ENCODE results near the gene SIDT1. TPM values are rescaled to one million over a fixed set of nuclear protein-coding genes. Genes with fewer than 3 reads are reported as not detected.

The SIDT1 gene
- total RNA-seq = not detected in 2 replicates

GRCh38 chr3:113531826-113532697 lies at the start of gene SIDT1:
TSS of gene SIDT1 (plus strand) at chr3:113532555. CDS start at chr3:113533022, 467 bp downstream.

Small RNA genes within 50 kb of the gene (small RNA-seq; reads per million reads assigned to genes)
- not detected for gene MIR4446
- not detected for gene RN7SL767P

Other genes with a start within 250 kb of the SIDT1 start
- gene CFAP44, start 91.1 kb upstream of the SIDT1 start, total RNA-seq = 5.9 and 8.9 TPM in 2 replicates
- 18.6 and 23.5 TPM in 2 replicates for gene SPICE1, start 17.4 kb upstream of the SIDT1 start, total RNA-seq
- gene USF3, start 164.1 kb downstream of the SIDT1 start, total RNA-seq = 13.7 and 14.1 TPM in 2 replicates
- 218 and 227 TPM in 2 replicates for gene NAA50, start 213.7 kb downstream of the SIDT1 start, total RNA-seq
- 139 and 149 TPM in 2 replicates for gene ATP6V1A, start 214.5 kb downstream of the SIDT1 start, total RNA-seq

Data from articular chondrocyte of knee joint (primary cell).